RWPE1 (cell line): Measurements from ENCODE around the gene TRPM3.

ENCODE experiments used
- CTCF ChIA-PET: fragments of 350-600 bp; sonication (Branson Sonifier 250); formaldehyde crosslinking; extraction: SDS; loops from one replicate; lab custom pipeline; 2021; lab: Yijun Ruan, JAX
- POLR2A ChIA-PET: fragments of 400-600 bp; formaldehyde crosslinking; extraction: SDS; loops from one replicate; lab custom pipeline; 2020; ENCODE audit warnings: antibody characterized with exemption; ENCODE audit not compliant: low non-redundant PET; lab: Yijun Ruan, JAX
- DNase-seq: peaks from one replicate; pipeline ENCODE4 v3.0.0; 2012; ENCODE audit warnings: low spot score
- H3K27ac ChIP-seq: fragments of 450-650 bp; 2 replicates; pipeline ENCODE4 v1.5.1; 2017
- CTCF ChIP-seq: fragments of 450-650 bp; conservative IDR thresholded peaks from 2 replicates; pipeline ENCODE4 v1.5.1; 2017; ENCODE audit warnings: low read depth, mild to moderate bottlenecking

The TRPM3 gene

GRCh38 chr9:70613024-70613768 lies 508.2 kb downstream of the TRPM3 start:
- no peak for TF ChIP-seq CTCF
- no peak overlapping the region for H3K27ac ChIP-seq
- ChIA-PET CTCF (interaction anchor here (0.6 to 1.1 kb wide), 3 partner anchors 9 to 236 kb away, joined by 3 read pairs; no protein-coding TSS in a partner anchor), POLR2A (no interaction called here)
- no peak for DNase-seq

GRCh38 chr9:70610287-70610644 lies 511.2 kb downstream of the TRPM3 start:
- TF ChIP-seq CTCF, result no peak
- ChIA-PET CTCF (interaction anchor here (0.6 kb wide), 1 partner anchor 247 kb away, joined by 3 read pairs; no protein-coding TSS in a partner anchor), POLR2A (no interaction called here)
- no peak overlapping the region for H3K27ac ChIP-seq
- no peak for DNase-seq

DNA sequence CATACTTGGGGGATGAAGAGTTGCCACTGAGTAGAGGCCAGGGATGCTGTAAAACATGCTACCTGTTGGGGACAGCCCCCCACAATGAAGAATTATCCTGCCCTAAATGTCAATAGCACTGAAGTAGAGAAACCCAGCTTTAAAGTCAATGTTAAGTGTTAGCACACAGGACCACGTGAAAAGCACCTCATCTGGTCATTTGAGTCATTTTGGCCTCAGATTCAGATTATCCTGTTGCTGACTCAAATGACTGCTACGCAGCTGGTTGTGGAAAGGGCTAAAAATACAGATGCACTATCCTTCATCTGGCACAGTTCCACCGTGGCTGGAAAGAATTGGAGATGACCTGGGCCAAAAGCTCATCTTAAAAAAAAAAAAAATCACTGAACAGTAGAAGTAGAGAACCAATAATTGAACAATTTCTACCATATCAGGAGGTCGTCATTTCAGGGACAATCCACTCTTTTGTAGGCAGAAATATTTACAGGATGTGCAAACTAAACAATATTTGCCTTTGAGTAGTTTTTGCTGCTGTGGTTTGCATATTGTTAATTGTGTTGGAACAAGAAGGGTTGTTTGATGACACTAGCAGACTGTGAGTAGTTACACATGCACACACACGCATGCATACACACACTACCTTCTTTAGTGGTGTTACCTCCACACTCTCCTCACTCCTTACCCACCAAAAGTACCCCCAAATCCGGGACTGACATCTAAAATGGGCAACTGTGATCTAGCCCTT lies 511.7 kb downstream of the TRPM3 start:
- peak; percentile 68 for DNase-seq
- ChIA-PET CTCF (interaction anchor here (0.5 to 0.6 kb wide), 2 partner anchors 14 to 246 kb away, joined by 3 to 4 read pairs; no protein-coding TSS in a partner anchor), POLR2A (no interaction called here)
- H3K27ac ChIP-seq, result no peak overlapping the region
- TF ChIP-seq CTCF, result no peak

DNA sequence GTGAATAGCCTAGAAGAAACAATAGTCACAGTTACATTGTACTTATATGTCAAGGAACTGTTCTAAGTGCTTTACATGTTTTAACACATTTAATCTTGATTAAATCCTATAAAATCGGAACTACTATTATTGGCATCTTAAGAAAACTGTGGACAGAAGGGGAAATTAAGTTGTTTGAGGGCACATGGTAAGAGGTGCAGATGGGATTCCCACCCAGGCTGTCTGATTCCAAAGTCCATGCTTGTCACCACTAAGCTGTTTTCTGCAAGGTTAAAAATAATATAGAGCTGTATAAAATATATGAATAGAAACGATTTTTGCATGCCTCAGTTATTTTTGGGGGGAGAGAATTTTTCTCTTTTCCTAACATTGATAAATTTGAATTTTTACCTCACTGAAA lies 512.4 kb downstream of the TRPM3 start:
- CTCF ChIA-PET, result interaction anchor here (0.5 kb wide), 1 partner anchor 14 kb away, joined by 4 read pairs; no protein-coding TSS in a partner anchor
- DNase-seq, result no peak
- TF ChIP-seq CTCF, result no peak
- POLR2A ChIA-PET, result no interaction called here
- H3K27ac ChIP-seq, result no peak overlapping the region

DNA sequence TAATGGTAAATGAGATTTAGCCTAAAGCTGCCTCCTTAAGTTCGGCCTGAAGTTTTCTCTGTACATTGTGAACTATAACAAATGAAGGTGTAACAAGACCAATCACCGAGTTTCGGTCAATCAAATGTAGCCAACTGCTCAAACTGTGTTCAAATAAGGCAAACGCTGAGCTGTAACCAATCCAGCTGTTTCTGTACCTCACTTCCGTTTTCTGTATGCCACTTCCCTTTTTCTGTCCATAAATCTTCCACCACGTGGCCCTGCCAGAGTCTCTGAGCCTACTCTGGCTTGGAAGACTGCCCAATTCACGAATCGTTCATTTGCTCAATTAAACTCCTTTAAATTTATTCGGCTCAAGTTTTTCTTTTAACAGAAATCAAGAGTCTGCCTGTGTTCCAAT lies 513.5 kb downstream of the TRPM3 start:
- CTCF ChIA-PET, result no interaction called here
- no peak for TF ChIP-seq CTCF
- no peak overlapping the region for H3K27ac ChIP-seq
- POLR2A ChIA-PET, result no interaction called here
- DNase-seq, result no peak

GRCh38 chr9:70607329-70607728 lies 514.1 kb downstream of the TRPM3 start:
- CTCF ChIA-PET, result no interaction called here

More at GRCh38 chr9:70607329-70607728, 514.1 kb downstream of the TRPM3 start:
- TF ChIP-seq CTCF, result no peak
- no peak for DNase-seq
- H3K27ac ChIP-seq, result no peak overlapping the region
- POLR2A ChIA-PET, result no interaction called here
